Uterus (tissue), 4 donors: ENCODE measurements around the gene LGMN. TPM values are rescaled to one million over a fixed set of nuclear protein-coding genes. Genes with fewer than 3 reads are reported as not detected.
"Not testable (repeated sequence)": the region's sequence is repeated elsewhere in the genome, so short reads cannot be mapped to it uniquely, and the experiment has no call there.

ENCODE experiments used
- DNase-seq, 2 donors: peaks; one replicate each; pipeline ENCODE4 v3.0.0-alpha.2; 2019 to 2020
- H3K27ac ChIP-seq, 2 donors: fragments of 200-600 bp; sonication (generic); 1 replicate in 1 of 2; 2 replicates in 1 of 2; pipeline ENCODE4 v1.5.1; 2016 to 2018
- H3K27me3 ChIP-seq, 2 donors: fragments of 200-600 bp; sonication (generic); one replicate each; pipeline ENCODE4 v1.5.1; 2018 to 2019; ENCODE audit warnings: control low read depth in 1 of 2
- H3K36me3 ChIP-seq, 2 donors: fragments of 200-600 bp; sonication (generic); one replicate each; pipeline ENCODE4 v1.5.1; 2019; ENCODE audit warnings: control low read depth in 1 of 2
- H3K4me1 ChIP-seq, 2 donors: fragments of 200-600 bp; sonication (generic); one replicate each; pipeline ENCODE4 v1.5.1; 2018 to 2019; ENCODE audit warnings: control low read depth in 1 of 2
- H3K4me3 ChIP-seq, 2 donors: fragments of 200-600 bp; sonication (generic); 1 replicate in 1 of 2; 2 replicates in 1 of 2; pipeline ENCODE4 v1.5.1; 2018 to 2019; ENCODE audit warnings: mild to moderate bottlenecking in 1 of 2
- H3K9me3 ChIP-seq, 2 donors: fragments of 200-600 bp; sonication (generic); one replicate each; pipeline ENCODE4 v1.5.1; 2019; ENCODE audit warnings: control low read depth in 1 of 2
- POLR2A ChIP-seq, 2 donors: fragments of 450-650 bp; IDR thresholded peaks; one replicate each; pipeline ENCODE4 v1.6.1; 2016; ENCODE audit warnings: antibody characterized with exemption in 2 of 2, mild to moderate bottlenecking in 1 of 2, moderate library complexity in 1 of 2
- intact Hi-C: fragments of 100-400 bp; cut with DNase I; formaldehyde crosslinking; loops from one replicate; pipeline ENCODE4 v1.15.1; 2023; ENCODE audit warnings: low total_unique reads
- total RNA-seq, 4 donors: library from RNA; depleted of rRNA in 3 of 4; stranded (reverse); fragments of >200 nt in 3 of 4; gene quantifications; one replicate each; pipeline versions ENCODE4 v1.1.0 to v1.2.4, GENCODE V29; 2014 to 2023
- TF ChIP-seq, protein P1 (sequence below), 4 experiments: fragments of 200-600 bp in 2 of 4; fragments of 450-650 bp in 2 of 4; sonication (generic) in 2 of 4; IDR thresholded peaks; one replicate each; pipeline ENCODE4 v1.5.1; 2016 to 2019; ENCODE audit warnings: antibody characterized with exemption in 4 of 4, mild to moderate bottlenecking in 2 of 4, moderate library complexity in 1 of 4
- donor health status: DM: yes; HTN: yes; CAD: no.

Gene LGMN
- total RNA-seq, 4 donors from 2014 or later, result 13.6 to 91.4 (median 69.1) TPM

DNA sequence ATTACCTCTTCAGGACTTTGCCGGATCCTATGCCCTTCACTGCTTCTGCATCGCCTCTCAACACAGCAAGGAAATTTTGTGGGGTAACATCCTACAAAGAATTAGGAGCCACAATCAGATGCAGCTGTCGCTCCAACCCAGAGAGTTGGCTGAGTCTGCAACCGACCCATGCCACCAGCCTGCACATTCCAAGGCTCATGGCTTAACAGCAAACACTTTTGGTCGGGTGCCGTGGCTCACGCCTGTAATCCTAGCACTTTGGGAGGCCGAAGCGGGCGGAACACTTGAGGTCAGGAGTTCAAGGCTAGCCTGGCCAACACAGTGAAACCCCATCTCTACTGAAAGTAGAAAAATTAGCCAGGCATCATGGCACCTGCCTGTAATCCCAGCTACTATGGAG is 32.3 kb downstream of the LGMN start:
- intact Hi-C loops, result no loop called here
- Histone ChIP-seq H3K36me3 (no peaks in the 10 kb centered on the region), H3K9me3 (no peaks in the 10 kb centered on the region), H3K4me1 (no peaks in the 10 kb centered on the region), H3K27ac (no peak overlapping the region), H3K27me3 (no peaks in the 10 kb centered on the region), H3K4me3 (no peak overlapping the region)
- DNase-seq, result no peak
- TF ChIP-seq, protein P1, sequence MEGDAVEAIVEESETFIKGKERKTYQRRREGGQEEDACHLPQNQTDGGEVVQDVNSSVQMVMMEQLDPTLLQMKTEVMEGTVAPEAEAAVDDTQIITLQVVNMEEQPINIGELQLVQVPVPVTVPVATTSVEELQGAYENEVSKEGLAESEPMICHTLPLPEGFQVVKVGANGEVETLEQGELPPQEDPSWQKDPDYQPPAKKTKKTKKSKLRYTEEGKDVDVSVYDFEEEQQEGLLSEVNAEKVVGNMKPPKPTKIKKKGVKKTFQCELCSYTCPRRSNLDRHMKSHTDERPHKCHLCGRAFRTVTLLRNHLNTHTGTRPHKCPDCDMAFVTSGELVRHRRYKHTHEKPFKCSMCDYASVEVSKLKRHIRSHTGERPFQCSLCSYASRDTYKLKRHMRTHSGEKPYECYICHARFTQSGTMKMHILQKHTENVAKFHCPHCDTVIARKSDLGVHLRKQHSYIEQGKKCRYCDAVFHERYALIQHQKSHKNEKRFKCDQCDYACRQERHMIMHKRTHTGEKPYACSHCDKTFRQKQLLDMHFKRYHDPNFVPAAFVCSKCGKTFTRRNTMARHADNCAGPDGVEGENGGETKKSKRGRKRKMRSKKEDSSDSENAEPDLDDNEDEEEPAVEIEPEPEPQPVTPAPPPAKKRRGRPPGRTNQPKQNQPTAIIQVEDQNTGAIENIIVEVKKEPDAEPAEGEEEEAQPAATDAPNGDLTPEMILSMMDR (IDR thresholded peaks at IDR 0.05), result no peak
- TF ChIP-seq POLR2A (IDR thresholded peaks at IDR 0.05), result no peak

DNA sequence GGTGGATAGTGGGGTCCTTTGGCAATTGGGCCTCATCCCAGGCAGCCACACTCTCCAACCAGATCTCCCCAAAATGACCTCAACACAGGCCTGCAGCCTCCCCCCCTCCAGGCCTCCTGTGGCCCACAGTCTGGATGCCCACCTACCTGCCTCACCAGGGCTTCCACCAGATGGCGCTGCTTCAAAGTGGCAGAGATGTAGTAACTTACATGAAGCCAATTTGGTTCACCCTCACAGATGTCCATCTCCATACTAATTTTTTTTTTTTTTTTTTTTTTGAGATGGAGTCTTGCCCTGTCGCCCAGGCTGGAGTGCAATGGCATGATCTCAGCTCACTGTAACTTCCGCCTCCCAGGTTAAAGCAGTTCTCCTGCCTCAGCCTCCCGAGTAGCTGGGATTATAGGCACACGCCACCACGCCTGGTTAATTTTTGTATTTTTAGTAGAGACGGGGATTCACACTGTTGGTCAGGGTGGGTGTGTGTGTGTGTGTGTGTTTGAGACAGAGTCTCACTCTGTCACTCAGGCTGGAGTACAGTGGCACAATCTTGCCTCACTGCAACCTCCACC is 33.6 kb downstream of the LGMN start:
- H3K4me1 ChIP-seq, H3K36me3 ChIP-seq, H3K9me3 ChIP-seq, H3K4me3 ChIP-seq, H3K27ac ChIP-seq, intact Hi-C loops, H3K27me3 ChIP-seq: not testable (repeated sequence)
- DNase-seq, result peak; percentile 55 to 66
- TF ChIP-seq, protein P1 (IDR thresholded peaks at IDR 0.05), result peak; percentile 37 to 61 (median 53)

DNA sequence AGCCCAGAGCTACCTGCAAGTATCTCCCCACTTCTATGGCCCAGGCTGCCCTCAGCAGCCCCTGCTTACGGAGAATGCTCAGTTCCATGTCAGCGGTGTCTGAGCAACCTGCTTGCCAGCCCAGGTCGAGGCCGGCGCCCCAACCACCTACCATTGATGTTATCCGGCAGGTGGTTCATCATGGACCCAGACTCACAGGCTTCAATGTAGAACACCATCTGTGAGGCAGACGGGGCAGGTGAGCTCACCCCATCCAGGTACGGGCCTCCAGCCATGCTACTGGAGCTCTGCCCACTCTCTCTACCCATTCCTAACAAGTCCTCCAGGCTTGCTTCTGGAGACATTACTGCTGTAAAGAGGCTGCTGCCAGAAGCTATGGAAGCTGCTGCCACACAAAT is 35.8 kb downstream of the LGMN start:
- intact Hi-C loops, result no loop called here
- Histone ChIP-seq H3K27me3 (no peaks in the 10 kb centered on the region), H3K9me3 (no peaks in the 10 kb centered on the region), H3K4me1 (no peaks in the 10 kb centered on the region), H3K4me3 (no peak overlapping the region), H3K27ac (no peak overlapping the region), H3K36me3 (no peaks in the 10 kb centered on the region)
- DNase-seq, result no peak
- TF ChIP-seq POLR2A (IDR thresholded peaks at IDR 0.05), result no peak
- TF ChIP-seq, protein P1 (IDR thresholded peaks at IDR 0.05), result no peak

DNA sequence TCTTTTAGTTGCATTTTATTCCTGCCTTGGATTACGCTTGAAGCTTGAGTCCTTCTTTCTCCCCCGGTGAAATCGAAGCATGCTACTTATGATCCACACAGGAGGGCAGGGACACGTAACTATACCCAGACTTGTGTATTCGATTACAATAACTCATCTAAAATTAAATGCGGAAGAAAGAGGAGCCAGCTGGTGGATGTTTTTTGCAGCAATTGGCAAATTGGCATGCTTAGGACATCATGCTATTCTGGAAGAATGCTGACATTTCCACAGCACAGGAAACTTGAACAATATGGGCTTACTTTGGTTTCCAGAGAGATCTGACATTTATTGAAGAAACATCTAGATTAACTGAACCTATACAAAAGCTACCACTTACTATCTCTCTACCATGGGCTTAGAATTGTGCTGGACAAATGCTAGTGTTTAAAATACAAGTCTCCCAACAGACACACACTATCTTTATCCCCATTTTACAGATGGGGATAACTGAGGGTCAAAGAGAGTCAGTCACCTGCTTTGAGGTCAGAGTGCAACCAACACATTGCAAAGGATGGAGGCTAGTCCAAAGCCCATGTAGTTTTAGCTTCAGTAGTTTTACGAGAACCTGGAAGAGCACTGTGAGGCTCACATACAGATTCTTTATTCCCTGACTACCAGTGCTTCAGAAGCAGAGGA is 36.3 kb downstream of the LGMN start:
- Histone ChIP-seq H3K27me3 (no peaks in the 10 kb centered on the region), H3K4me1 (no peaks in the 10 kb centered on the region), H3K27ac (no peak overlapping the region), H3K4me3 (no peak overlapping the region), H3K36me3 (no peaks in the 10 kb centered on the region), H3K9me3 (no peaks in the 10 kb centered on the region)
- intact Hi-C loops, result no loop called here
- no peak for DNase-seq
- no peak for TF ChIP-seq POLR2A (IDR thresholded peaks at IDR 0.05)
- TF ChIP-seq, protein P1 (IDR thresholded peaks at IDR 0.05), result no peak

DNA sequence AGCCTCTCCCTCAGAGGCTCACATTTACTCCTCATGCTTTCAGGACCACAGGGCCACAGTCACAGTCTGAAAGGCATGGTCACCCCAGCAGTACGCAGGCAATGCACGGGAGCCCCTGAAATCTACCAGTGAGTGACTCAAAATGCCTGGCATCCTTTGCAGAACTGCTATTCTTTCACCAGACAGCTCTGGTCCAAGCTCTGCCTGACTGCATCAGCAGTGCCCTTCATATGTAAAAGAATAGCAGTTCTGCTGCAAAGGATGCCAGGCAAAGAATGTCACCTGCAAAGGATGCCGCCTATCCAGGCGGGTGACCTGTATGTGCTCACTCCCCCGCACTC is 38.5 kb downstream of the LGMN start:
- Histone ChIP-seq H3K9me3 (no peaks in the 10 kb centered on the region), H3K4me1 (no peaks in the 10 kb centered on the region), H3K36me3 (no peaks in the 10 kb centered on the region), H3K4me3 (no peak overlapping the region), H3K27me3 (no peaks in the 10 kb centered on the region), H3K27ac (no peak overlapping the region)
- DNase-seq, result no peak
- intact Hi-C loops, result no loop called here
- TF ChIP-seq, protein P1 (IDR thresholded peaks at IDR 0.05), result no peak
